GM21447 (cell line): Measurements from ENCODE around the gene IRF2BP1.
A peak's percentile ranks its signal among the peaks of the same experiment; 100 is the strongest.

Experiments used
- ATAC-seq: cut with Tn5 transposase; IDR thresholded peaks from one replicate; pipeline ENCODE4 v1.9.1; 2021; ENCODE audit not compliant: unreplicated experiment

IRF2BP1 gene

DNA sequence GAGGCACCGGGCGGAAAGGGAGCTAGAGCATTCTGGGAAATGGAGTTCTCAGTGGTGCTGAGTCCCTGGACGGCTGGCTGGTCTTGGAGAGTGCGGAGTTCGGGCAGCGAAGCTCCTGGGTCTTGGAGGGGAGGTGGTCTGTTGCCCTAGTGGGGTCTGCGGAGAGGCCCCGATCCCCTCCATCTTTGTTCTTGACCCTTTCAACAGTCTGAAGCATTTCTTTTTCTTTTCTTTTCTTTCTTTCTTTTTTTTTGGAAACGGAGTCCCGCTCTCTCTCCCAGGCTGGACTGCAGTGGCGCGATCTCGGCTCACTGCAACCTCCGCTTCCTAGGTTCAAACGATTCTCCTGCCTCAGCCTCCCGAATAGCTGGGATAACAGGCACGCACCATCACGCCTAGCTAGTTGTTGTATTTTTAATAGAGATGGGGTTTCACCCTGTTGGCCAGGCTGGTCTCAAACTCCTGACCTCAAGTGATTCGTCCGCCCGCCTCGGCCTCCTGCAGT is 22.6 kb downstream of the IRF2BP1 start:
- no peak for ATAC-seq

DNA sequence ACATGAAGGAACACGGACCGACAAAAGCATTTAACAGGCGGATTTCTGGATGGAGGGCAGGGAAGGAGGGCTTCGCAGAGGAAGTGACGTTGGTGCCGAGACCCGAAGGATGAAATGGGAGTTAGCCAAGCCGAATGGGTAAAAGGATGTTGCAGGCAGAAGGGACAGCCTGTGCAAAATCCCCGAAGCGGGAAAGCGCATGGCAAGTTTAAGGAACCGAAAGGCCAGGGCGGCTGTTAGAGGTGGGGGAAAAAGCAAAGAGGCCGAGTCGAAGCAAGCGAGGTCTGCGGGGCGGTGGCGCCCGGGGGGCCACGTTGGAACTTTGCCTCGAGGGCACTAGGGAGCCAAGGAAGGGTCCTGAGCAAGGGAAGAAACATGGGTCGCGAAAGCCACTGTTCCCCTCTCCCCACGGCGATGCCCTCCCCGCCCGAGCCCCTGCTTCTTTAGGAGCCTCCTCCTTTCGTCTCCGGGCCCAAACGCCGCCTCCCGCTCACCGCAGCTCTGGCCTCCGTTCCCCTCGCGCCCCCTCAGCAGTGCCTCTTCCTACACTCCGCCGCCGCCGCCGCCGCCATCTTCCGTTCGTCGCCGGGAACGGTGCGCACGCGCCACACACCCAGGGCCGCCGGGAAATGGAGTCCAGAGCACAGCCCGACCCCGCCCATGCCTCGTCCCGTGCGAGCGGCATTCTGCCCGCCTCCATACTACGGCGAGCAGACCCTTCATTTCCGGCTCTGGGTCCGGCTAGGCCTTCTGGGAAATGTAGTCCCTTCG is 23.2 kb downstream of the IRF2BP1 start, which contains the start of gene SYMPK:
TSS of gene SYMPK (minus strand) at position 584 of the 771 bp plus-strand sequence. CDS start 8,652 bp downstream, outside the sequence.
- peak; percentile 80 for ATAC-seq

DNA sequence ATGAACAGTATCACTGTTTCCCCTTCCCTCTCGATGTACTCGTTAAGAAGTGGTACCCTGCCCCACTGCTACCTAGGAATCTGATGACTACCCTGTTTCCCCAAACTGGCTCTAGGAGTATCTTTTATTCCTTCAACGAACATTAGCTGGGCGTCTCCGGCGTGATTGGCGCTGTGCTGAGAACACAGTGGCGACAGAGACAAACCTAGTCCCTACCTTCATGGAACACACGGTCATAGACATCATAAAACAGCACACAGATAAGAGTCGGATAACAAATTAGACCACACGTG is 23.7 kb downstream of the IRF2BP1 start:
- ATAC-seq, result no peak

DNA sequence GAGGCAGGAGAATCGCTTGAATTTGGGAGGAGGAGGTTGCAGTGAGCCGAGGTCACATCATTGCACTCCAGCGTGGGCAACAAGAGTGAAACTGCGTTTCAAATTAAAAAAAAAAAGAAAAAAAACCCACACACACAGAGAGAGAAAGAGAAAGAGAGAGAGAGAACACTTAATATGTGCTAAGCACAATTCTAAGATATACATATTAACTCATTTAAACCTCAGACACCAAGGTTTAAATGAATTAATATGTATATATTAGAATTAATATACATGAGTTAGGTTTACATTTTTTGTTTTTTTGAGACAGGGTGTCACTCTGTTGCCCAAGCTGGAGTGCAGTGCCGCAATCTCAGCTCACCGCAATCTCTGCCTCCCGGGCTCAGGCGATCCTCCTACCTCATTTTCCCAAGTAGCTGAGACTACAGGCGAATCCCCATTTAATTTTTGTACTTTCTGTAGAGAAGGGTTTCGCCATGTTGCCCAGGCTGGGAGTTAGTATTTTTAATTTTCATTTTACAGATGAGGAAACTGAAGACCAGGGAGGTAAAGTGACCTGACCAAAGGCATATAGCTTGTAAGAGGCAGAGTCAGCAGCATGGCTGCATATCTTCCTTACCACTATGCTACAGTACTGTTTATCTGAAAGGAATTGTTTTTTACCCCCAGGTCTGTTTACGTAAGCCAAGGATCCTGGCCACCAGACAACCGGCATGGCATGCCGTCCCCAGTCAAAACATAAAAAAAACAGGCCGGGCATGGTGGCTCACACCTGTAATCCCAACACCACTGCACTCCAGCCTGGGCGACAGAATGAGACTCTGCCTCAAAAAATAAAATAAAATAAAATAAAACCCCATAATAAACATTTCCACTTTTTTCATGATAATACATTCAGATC is 25.3 kb downstream of the IRF2BP1 start:
- no peak for ATAC-seq

DNA sequence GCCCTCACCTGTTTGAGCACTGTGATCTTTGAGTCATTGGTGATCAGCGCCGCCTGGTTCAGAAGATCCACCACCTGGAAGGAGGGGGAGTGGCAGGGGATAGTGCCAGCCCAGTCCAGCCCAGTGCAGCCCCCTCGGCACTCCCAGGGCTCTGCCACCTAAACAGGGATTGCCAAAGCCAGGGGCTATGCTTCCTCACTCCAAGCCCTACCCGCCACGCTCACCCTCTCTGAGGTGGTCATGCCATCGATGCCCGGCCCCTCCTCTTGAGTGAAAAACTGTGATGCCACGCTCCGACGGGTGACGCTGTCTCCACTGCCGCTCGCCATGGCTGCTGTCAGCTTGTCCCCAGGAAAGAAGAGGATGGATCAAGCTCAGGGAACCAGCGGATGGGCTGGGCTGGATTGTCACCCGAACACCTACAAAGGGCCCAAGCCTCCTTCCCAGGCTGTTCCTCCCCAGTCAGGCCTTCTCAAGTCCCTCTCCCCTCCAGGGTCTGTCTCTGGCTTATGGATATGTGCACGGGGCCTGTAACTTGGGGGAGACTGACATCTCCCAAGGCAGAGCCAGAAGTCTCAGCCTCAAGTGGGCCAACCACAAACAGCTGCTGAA is 31.7 kb downstream of the IRF2BP1 start:
- ATAC-seq, result no peak

DNA sequence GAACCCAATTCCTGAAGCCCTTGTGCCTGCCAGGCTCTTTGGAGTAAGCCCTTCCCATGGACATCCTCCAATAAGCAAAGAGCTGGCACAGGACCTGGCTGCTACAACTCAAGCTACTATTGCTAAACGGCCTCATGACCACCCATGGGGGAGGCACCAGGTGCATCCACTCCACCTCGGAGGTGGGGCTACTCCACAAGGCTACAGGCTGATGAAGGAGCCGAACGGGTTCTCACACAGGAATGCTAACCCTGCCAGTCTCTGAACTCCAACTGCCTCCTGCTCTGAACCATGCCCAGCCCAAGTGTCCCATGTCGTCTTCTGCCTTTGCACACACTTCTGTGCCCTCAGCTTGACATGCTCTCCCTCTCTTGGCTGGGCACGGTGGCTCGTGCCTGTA is 33.0 kb downstream of the IRF2BP1 start:
- no peak for ATAC-seq

DNA sequence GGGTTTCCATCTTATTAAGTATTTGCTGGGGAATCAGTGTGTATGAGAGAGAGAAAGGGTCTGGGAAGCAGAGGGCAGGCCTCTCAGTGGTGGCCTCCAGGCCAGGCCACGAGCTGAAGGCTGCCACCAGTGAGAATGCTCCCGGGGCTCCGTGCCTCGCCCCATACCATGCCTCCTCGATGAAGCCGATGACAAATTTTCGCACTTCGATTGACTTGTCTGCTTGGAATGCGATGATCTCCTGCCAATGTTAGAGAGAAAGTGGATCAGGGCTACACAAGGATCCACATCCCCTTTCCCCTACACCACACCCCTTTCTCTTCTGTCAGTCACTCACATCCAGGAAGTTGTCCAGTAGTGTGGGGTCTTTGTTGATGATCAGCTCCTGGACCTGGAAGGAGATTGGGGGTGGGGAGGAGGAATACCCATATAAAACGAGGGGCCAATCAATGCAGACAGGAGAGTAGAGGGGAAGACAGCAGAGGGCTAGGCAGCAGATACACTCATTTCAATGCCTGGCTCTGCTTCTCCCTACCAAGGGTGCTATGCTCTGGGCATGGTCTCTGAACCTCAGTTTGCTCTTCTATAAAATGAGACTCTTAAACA is 33.7 kb downstream of the IRF2BP1 start:
- no peak for ATAC-seq

DNA sequence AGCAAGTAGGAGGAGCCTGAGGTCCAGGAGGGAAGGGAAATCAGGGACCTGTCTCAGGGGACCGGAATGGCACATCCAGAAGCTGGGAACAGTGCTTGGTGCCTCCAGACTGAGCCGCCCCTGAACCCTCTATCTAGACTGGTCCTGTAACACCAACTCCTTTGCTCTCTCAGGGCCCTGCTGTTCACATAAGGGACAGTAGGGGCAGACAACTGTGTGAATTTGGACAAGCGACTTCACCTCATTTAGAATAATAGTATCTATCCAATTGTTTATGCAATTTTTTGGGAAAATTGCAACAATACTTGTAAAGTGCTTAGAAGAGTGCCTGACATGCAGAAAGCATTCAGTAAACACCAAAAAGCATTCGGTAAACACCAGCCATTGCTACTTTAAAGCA is 37.0 kb downstream of the IRF2BP1 start:
- no peak for ATAC-seq

DNA sequence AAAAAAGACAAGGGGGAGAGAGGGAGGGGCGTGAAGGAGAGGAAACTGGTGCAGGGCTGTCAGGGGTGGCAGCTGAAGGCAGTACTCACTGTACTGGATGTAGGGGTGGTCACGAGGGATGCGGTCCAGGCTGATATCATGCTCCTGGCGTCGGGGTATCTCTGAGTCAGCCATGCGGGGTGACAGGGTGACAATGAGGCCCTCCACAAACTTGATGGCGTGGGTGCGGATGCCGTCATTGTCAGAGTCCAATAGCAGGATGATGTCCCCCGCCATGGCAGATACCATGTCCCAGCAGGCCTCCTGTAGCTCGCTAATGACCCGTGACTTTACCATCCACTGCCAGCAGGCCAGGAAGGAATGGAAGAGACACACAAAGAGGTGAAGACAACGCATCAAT is 38.3 kb downstream of the IRF2BP1 start:
- no peak for ATAC-seq

DNA sequence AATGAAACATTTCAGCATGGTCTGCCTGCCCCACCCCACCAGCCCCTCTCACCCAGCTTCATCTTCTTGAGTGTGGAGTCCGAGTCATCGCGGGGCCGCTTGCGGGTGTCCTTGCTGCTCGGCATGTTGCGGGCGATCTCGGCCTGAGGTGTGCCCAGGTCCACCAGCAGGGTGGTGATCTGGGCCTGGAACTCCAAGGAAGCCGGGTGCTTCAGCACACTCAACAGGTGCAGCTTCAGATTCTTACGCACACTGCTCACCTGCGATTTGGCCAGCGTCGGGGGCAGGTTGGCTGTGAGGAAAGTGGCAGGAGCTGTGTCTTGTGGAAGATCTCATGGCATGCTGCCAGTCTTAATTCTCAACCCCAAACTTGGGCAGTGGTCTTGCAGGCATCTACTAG is 43.7 kb downstream of the IRF2BP1 start:
- no peak for ATAC-seq

DNA sequence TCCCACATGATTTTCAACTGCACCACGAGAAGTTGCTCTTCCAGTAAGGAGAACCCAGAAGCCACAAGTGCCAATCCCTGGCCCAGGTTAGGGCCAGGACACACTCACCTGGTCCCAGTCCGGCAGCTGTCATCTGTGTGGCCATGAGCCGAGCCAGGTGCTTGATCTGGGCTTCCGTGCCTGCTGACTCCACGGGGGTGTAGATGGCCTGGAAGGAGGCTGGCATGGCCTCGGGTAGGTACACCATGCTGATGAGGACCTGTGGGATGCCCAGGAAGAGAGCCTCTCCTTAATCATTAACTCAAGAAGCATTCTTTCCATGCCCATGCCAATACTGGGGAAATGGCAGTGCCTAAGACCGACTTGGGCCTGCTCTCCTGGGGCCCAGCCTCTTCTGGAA is 51.0 kb downstream of the IRF2BP1 start:
- ATAC-seq, result no peak
